Thyroid gland (tissue), 4 donors: ENCODE results near the gene MANBA.

ENCODE experiments used
- CTCF ChIP-seq, 6 experiments: fragments of 200-600 bp in 3 of 6; fragments of 450-650 bp in 3 of 6; sonication (generic) in 3 of 6; IDR thresholded peaks; one replicate each; pipeline ENCODE4 v1.5.1; 2016 to 2019; ENCODE audit warnings: antibody characterized with exemption in 6 of 6, mild to moderate bottlenecking in 2 of 6, inconsistent platforms in 1 of 6, moderate library complexity in 1 of 6
- POLR2A ChIP-seq, 2 donors: fragments of 450-650 bp; IDR thresholded peaks; one replicate each; pipeline ENCODE4 v1.6.1; 2017; ENCODE audit warnings: antibody characterized with exemption in 2 of 2, mild to moderate bottlenecking in 2 of 2, moderate library complexity in 1 of 2

GRCh38 chr4:102687373-102687981 lies 73.3 kb downstream of the MANBA start:
- TF ChIP-seq CTCF (IDR thresholded peaks at IDR 0.05) (no peak), POLR2A (IDR thresholded peaks at IDR 0.05) (no peak)
